Coronary artery (tissue), 2 donors: ENCODE data around the gene YPEL5.
A peak's percentile ranks its signal among the peaks of the same experiment; 100 is the strongest.

ENCODE experiments used
- DNase-seq: peaks from one replicate; pipeline ENCODE4 v3.0.0-alpha.2; 2017; ENCODE audit warnings: low spot score
- H3K27ac ChIP-seq, 2 donors: fragments of 200-600 bp; sonication (generic); one replicate each; pipeline ENCODE4 v1.5.1; 2016 to 2019
- H3K4me3 ChIP-seq: fragments of 200-600 bp; sonication (generic); 2 replicates; pipeline ENCODE4 v1.5.1; 2016; ENCODE audit warnings: mild to moderate bottlenecking, moderate library complexity
- CTCF ChIP-seq: fragments of 200-600 bp; sonication (generic); IDR thresholded peaks from one replicate; pipeline ENCODE4 v1.5.1; 2019; ENCODE audit warnings: antibody characterized with exemption

The YPEL5 gene

GRCh38 chr2:30204281-30204680, 57.5 kb downstream of the YPEL5 start:
- Histone ChIP-seq H3K27ac (no peak overlapping the region), H3K4me3 (no peak overlapping the region)
- TF ChIP-seq CTCF = no peak
- DNase-seq = no peak

- Histone ChIP-seq H3K4me3 (no peak overlapping the region), H3K27ac (no peak overlapping the region)
- no peak for TF ChIP-seq CTCF
- DNase-seq = no peak
These were observed 58.6 kb downstream of the YPEL5 start for GRCh38 chr2:30205456-30205855.

- H3K27ac ChIP-seq = no peak overlapping the region
- TF ChIP-seq CTCF = no peak
- DNase-seq = no peak
- H3K4me3 ChIP-seq = no peak overlapping the region
These were observed 59.9 kb downstream of the YPEL5 start for GRCh38 chr2:30206461-30207430.

- no peak overlapping the region for H3K4me3 ChIP-seq
- TF ChIP-seq CTCF = peak; percentile 75
- no peak overlapping the region for H3K27ac ChIP-seq
- DNase-seq = no peak
These were observed 61.6 kb downstream of the YPEL5 start for GRCh38 chr2:30208453-30208852.

GRCh38 chr2:30209227-30209626, 62.4 kb downstream of the YPEL5 start:
- no peak for DNase-seq
- Histone ChIP-seq H3K4me3 (no peak overlapping the region), H3K27ac (no peak overlapping the region)
- TF ChIP-seq CTCF = no peak
